ENCODE measurements around the gene ECT2L. TPM values are rescaled to one million over a fixed set of nuclear protein-coding genes. Genes with fewer than 3 reads are reported as not detected.

The ECT2L gene
- total RNA-seq, 1 donor from 2014 or later, result not detected

DNA sequence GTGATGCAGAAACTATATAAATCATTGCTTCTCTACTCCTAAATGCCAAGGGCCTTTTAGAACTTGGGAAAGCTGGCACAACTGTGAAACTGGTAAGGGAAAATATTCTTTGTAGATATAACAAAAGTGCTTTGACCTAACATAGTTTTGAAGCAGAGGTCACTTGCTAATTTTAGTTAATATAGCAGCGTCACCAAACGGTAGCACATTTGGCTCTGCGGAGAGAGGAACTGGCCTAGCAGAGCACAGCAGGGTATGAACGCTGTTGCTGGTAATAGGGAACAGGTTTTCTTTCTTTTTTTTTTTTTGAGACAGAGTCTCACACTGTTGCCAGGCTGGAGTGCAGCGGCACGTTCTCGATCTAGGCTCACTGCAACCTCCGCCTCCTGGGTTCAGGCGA lies 67.4 kb downstream of the ECT2L start:
- Mint-ChIP-seq H3K9me3 (peaks cover 8% of the 10 kb centered on the region), H3K27ac (ENCODE audit: unreplicated experiment) (no peak overlapping the region), H3K36me3 (ENCODE audit: low read depth) (no peaks in the 10 kb centered on the region), H3K4me3 (no peak overlapping the region), H3K27me3 (ENCODE audit: low read depth) (no peaks in the 10 kb centered on the region), H3K4me1 (peaks cover 16% of the 10 kb centered on the region)
- no peak for TF ChIP-seq CTCF (conservative IDR thresholded peaks at IDR 0.05)
- no peak for DNase-seq (ENCODE audit: low read depth, low spot score)

GRCh38 chr6:138864343-138864890 lies 68.5 kb downstream of the ECT2L start:
- Mint-ChIP-seq H3K4me1 (peaks cover 19% of the 10 kb centered on the region), H3K4me3 (no peak overlapping the region), H3K27ac (ENCODE audit: unreplicated experiment) (no peak overlapping the region), H3K36me3 (ENCODE audit: low read depth) (no peaks in the 10 kb centered on the region), H3K27me3 (ENCODE audit: low read depth) (no peaks in the 10 kb centered on the region), H3K9me3 (peaks cover 3% of the 10 kb centered on the region)
- no peak for TF ChIP-seq CTCF (conservative IDR thresholded peaks at IDR 0.05)
- DNase-seq (ENCODE audit: low read depth, low spot score), result no peak

- Mint-ChIP-seq H3K36me3 (ENCODE audit: low read depth) (no peaks in the 10 kb centered on the region), H3K27ac (ENCODE audit: unreplicated experiment) (no peak overlapping the region), H3K4me3 (no peak overlapping the region), H3K9me3 (peaks cover 3% of the 10 kb centered on the region), H3K4me1 (peaks cover 19% of the 10 kb centered on the region), H3K27me3 (ENCODE audit: low read depth) (no peaks in the 10 kb centered on the region)
- TF ChIP-seq CTCF (conservative IDR thresholded peaks at IDR 0.05), result no peak
- no peak for DNase-seq (ENCODE audit: low read depth, low spot score)
These were observed 69.7 kb downstream of the ECT2L start for GRCh38 chr6:138865480-138866109.

- Mint-ChIP-seq H3K4me1 (peaks cover 19% of the 10 kb centered on the region), H3K27ac (ENCODE audit: unreplicated experiment) (no peak overlapping the region), H3K4me3 (no peak overlapping the region), H3K36me3 (ENCODE audit: low read depth) (no peaks in the 10 kb centered on the region), H3K9me3 (no peaks in the 10 kb centered on the region), H3K27me3 (ENCODE audit: low read depth) (no peaks in the 10 kb centered on the region)
- no peak for DNase-seq (ENCODE audit: low read depth, low spot score)
- no peak for TF ChIP-seq CTCF (conservative IDR thresholded peaks at IDR 0.05)
These were observed 72.3 kb downstream of the ECT2L start for GRCh38 chr6:138868181-138868580.

- no peak for TF ChIP-seq CTCF (conservative IDR thresholded peaks at IDR 0.05)
- Mint-ChIP-seq H3K4me3 (no peak overlapping the region), H3K36me3 (ENCODE audit: low read depth) (no peaks in the 10 kb centered on the region), H3K27ac (ENCODE audit: unreplicated experiment) (no peak overlapping the region), H3K4me1 (peaks cover 14% of the 10 kb centered on the region), H3K9me3 (no peaks in the 10 kb centered on the region), H3K27me3 (ENCODE audit: low read depth) (no peaks in the 10 kb centered on the region)
- DNase-seq (ENCODE audit: low read depth, low spot score), result no peak
These were observed 73.5 kb downstream of the ECT2L start for GRCh38 chr6:138869398-138869797.
